ENCODE measurements around the gene TMEM138.

- no peak for TF ChIP-seq CTCF (conservative IDR thresholded peaks at IDR 0.05; ENCODE audit: low read depth, low read length)
- TF ChIP-seq POLR2A (IDR thresholded peaks at IDR 0.05; ENCODE audit: low read depth, low read length): no peak
- TF ChIP-seq CHD1 (IDR thresholded peaks at IDR 0.05; ENCODE audit: low read depth, low read length): no peak
Measured at GRCh38 chr11:61354208-61354607, 8.0 kb upstream of the TMEM138 start.

Data from IMR-90 (cell line).